ENCODE data around the gene NKG7. TPM values are rescaled to one million over a fixed set of nuclear protein-coding genes. Genes with fewer than 3 reads are reported as not detected.

The NKG7 gene
- total and polyA plus RNA-seq, 2 of the 13 experiments (the other 11 are each of a cell fraction or from before 2014, with no cell fraction given): 0.40 TPM; not detected in 1

DNA sequence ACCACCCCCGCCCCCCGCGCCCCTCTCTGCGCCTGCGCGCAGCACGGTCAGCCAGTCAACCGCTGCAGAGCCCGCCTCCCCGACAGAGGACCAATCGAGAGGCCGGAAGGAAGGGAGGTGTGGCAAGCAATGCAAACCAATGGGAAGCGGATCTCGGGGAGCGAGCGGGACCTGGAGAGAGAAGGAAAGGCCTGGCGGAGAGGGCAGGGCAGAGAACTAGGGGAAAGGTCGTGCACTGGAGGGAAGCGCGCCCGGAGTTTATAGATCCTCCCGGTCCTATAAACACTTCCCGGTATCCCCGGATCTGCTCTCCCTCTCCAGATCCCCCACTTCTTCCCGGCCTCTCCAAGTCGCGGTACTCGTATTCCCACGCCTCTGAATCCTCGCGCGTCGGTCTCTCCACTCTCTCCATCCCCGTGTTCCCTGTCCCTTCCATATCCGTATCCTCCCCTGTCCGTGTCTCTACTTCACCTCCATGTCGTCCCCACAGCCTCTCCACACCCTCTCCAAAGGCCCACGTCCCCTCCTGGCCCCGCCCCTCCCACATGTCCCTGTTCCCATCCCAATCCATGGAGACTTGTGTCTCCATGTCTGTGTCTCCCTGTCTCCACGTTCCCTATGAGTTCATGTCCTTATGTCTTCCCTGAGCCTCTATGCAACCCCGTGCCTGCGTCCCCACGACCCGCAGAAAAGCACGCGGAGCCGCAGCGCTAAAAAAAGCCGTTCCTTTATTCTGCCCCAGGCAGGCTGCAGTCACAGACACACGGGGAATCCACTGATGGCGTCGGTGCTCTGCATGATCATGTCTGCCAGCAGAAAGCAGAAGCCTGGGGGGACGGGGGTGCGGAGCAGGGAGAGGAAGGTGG lies 5.8 kb downstream of the NKG7 start (continued):
- TF ChIP-seq, protein P1, sequence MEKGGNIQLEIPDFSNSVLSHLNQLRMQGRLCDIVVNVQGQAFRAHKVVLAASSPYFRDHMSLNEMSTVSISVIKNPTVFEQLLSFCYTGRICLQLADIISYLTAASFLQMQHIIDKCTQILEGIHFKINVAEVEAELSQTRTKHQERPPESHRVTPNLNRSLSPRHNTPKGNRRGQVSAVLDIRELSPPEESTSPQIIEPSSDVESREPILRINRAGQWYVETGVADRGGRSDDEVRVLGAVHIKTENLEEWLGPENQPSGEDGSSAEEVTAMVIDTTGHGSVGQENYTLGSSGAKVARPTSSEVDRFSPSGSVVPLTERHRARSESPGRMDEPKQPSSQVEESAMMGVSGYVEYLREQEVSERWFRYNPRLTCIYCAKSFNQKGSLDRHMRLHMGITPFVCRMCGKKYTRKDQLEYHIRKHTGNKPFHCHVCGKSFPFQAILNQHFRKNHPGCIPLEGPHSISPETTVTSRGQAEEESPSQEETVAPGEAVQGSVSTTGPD (CRISPR knock-in tag; IDR thresholded peaks at IDR 0.05): no peak
- TF ChIP-seq ZNF816 (CRISPR knock-in tag; IDR thresholded peaks at IDR 0.05; ENCODE audit: borderline replicate concordance) (peak; percentile 4; the same call in 1 of the 2 replicates), YEATS4 (CRISPR knock-in tag; IDR thresholded peaks at IDR 0.05; ENCODE audit: borderline replicate concordance) (no peak), MZF1 (CRISPR knock-in tag; IDR thresholded peaks at IDR 0.05; ENCODE audit: borderline replicate concordance) (no peak), ZNF552 (CRISPR knock-in tag; IDR thresholded peaks at IDR 0.05; ENCODE audit: borderline replicate concordance) (no peak; the same call in 1 of the 2 replicates), NRL (CRISPR knock-in tag; IDR thresholded peaks at IDR 0.05; ENCODE audit: borderline replicate concordance) (0 out of 2 replicates have a peak, but pooled peaks have one; percentile 31), ZNF558 (CRISPR knock-in tag; IDR thresholded peaks at IDR 0.05; ENCODE audit: borderline replicate concordance) (no peak), XBP1 (CRISPR knock-in tag; IDR thresholded peaks at IDR 0.05) (no peak)
- TF ChIP-seq, protein P2, sequence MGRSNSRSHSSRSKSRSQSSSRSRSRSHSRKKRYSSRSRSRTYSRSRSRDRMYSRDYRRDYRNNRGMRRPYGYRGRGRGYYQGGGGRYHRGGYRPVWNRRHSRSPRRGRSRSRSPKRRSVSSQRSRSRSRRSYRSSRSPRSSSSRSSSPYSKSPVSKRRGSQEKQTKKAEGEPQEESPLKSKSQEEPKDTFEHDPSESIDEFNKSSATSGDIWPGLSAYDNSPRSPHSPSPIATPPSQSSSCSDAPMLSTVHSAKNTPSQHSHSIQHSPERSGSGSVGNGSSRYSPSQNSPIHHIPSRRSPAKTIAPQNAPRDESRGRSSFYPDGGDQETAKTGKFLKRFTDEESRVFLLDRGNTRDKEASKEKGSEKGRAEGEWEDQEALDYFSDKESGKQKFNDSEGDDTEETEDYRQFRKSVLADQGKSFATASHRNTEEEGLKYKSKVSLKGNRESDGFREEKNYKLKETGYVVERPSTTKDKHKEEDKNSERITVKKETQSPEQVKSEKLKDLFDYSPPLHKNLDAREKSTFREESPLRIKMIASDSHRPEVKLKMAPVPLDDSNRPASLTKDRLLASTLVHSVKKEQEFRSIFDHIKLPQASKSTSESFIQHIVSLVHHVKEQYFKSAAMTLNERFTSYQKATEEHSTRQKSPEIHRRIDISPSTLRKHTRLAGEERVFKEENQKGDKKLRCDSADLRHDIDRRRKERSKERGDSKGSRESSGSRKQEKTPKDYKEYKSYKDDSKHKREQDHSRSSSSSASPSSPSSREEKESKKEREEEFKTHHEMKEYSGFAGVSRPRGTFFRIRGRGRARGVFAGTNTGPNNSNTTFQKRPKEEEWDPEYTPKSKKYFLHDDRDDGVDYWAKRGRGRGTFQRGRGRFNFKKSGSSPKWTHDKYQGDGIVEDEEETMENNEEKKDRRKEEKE (IDR thresholded peaks at IDR 0.05): no peak
- TF ChIP-seq, protein P3, sequence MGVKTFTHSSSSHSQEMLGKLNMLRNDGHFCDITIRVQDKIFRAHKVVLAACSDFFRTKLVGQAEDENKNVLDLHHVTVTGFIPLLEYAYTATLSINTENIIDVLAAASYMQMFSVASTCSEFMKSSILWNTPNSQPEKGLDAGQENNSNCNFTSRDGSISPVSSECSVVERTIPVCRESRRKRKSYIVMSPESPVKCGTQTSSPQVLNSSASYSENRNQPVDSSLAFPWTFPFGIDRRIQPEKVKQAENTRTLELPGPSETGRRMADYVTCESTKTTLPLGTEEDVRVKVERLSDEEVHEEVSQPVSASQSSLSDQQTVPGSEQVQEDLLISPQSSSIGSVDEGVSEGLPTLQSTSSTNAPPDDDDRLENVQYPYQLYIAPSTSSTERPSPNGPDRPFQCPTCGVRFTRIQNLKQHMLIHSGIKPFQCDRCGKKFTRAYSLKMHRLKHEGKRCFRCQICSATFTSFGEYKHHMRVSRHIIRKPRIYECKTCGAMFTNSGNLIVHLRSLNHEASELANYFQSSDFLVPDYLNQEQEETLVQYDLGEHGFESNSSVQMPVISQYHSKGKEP (CRISPR knock-in tag; IDR thresholded peaks at IDR 0.05): no peak
- TF ChIP-seq, protein P4, sequence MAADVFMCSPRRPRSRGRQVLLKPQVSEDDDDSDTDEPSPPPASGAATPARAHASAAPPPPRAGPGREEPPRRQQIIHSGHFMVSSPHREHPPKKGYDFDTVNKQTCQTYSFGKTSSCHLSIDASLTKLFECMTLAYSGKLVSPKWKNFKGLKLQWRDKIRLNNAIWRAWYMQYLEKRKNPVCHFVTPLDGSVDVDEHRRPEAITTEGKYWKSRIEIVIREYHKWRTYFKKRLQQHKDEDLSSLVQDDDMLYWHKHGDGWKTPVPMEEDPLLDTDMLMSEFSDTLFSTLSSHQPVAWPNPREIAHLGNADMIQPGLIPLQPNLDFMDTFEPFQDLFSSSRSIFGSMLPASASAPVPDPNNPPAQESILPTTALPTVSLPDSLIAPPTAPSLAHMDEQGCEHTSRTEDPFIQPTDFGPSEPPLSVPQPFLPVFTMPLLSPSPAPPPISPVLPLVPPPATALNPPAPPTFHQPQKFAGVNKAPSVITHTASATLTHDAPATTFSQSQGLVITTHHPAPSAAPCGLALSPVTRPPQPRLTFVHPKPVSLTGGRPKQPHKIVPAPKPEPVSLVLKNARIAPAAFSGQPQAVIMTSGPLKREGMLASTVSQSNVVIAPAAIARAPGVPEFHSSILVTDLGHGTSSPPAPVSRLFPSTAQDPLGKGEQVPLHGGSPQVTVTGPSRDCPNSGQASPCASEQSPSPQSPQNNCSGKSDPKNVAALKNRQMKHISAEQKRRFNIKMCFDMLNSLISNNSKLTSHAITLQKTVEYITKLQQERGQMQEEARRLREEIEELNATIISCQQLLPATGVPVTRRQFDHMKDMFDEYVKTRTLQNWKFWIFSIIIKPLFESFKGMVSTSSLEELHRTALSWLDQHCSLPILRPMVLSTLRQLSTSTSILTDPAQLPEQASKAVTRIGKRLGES (CRISPR knock-in tag; IDR thresholded peaks at IDR 0.05; ENCODE audit: borderline replicate concordance): no peak
- TF ChIP-seq, protein P5, sequence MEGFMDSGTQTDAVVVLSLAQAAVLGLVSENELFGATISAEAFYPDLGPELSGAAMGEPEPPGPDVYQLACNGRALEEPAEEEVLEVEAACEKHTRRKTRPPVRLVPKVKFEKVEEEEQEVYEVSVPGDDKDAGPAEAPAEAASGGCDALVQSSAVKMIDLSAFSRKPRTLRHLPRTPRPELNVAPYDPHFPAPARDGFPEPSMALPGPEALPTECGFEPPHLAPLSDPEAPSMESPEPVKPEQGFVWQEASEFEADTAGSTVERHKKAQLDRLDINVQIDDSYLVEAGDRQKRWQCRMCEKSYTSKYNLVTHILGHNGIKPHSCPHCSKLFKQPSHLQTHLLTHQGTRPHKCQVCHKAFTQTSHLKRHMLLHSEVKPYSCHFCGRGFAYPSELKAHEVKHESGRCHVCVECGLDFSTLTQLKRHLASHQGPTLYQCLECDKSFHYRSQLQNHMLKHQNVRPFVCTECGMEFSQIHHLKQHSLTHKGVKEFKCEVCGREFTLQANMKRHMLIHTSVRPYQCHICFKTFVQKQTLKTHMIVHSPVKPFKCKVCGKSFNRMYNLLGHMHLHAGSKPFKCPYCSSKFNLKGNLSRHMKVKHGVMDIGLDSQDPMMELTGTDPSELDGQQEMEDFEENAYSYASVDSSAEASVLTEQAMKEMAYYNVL (CRISPR knock-in tag; IDR thresholded peaks at IDR 0.05; ENCODE audit: borderline replicate concordance): peak; percentile 66; the same call in 1 of the 2 replicates
- TF ChIP-seq, protein P6, sequence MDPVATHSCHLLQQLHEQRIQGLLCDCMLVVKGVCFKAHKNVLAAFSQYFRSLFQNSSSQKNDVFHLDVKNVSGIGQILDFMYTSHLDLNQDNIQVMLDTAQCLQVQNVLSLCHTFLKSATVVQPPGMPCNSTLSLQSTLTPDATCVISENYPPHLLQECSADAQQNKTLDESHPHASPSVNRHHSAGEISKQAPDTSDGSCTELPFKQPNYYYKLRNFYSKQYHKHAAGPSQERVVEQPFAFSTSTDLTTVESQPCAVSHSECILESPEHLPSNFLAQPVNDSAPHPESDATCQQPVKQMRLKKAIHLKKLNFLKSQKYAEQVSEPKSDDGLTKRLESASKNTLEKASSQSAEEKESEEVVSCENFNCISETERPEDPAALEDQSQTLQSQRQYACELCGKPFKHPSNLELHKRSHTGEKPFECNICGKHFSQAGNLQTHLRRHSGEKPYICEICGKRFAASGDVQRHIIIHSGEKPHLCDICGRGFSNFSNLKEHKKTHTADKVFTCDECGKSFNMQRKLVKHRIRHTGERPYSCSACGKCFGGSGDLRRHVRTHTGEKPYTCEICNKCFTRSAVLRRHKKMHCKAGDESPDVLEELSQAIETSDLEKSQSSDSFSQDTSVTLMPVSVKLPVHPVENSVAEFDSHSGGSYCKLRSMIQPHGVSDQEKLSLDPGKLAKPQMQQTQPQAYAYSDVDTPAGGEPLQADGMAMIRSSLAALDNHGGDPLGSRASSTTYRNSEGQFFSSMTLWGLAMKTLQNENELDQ (CRISPR knock-in tag; IDR thresholded peaks at IDR 0.05; ENCODE audit: borderline replicate concordance): 0 out of 2 replicates have a peak, but pooled peaks have one; percentile 17

All from HepG2 (cell line).